ENCODE data around the gene ALMS1.
"Not testable (repeated sequence)": the region's sequence is repeated elsewhere in the genome, so short reads cannot be mapped to it uniquely, and the experiment has no call there.

Gene ALMS1, protein sequence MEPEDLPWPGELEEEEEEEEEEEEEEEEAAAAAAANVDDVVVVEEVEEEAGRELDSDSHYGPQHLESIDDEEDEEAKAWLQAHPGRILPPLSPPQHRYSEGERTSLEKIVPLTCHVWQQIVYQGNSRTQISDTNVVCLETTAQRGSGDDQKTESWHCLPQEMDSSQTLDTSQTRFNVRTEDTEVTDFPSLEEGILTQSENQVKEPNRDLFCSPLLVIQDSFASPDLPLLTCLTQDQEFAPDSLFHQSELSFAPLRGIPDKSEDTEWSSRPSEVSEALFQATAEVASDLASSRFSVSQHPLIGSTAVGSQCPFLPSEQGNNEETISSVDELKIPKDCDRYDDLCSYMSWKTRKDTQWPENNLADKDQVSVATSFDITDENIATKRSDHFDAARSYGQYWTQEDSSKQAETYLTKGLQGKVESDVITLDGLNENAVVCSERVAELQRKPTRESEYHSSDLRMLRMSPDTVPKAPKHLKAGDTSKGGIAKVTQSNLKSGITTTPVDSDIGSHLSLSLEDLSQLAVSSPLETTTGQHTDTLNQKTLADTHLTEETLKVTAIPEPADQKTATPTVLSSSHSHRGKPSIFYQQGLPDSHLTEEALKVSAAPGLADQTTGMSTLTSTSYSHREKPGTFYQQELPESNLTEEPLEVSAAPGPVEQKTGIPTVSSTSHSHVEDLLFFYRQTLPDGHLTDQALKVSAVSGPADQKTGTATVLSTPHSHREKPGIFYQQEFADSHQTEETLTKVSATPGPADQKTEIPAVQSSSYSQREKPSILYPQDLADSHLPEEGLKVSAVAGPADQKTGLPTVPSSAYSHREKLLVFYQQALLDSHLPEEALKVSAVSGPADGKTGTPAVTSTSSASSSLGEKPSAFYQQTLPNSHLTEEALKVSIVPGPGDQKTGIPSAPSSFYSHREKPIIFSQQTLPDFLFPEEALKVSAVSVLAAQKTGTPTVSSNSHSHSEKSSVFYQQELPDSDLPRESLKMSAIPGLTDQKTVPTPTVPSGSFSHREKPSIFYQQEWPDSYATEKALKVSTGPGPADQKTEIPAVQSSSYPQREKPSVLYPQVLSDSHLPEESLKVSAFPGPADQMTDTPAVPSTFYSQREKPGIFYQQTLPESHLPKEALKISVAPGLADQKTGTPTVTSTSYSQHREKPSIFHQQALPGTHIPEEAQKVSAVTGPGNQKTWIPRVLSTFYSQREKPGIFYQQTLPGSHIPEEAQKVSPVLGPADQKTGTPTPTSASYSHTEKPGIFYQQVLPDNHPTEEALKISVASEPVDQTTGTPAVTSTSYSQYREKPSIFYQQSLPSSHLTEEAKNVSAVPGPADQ (N-terminal part only)

DNA sequence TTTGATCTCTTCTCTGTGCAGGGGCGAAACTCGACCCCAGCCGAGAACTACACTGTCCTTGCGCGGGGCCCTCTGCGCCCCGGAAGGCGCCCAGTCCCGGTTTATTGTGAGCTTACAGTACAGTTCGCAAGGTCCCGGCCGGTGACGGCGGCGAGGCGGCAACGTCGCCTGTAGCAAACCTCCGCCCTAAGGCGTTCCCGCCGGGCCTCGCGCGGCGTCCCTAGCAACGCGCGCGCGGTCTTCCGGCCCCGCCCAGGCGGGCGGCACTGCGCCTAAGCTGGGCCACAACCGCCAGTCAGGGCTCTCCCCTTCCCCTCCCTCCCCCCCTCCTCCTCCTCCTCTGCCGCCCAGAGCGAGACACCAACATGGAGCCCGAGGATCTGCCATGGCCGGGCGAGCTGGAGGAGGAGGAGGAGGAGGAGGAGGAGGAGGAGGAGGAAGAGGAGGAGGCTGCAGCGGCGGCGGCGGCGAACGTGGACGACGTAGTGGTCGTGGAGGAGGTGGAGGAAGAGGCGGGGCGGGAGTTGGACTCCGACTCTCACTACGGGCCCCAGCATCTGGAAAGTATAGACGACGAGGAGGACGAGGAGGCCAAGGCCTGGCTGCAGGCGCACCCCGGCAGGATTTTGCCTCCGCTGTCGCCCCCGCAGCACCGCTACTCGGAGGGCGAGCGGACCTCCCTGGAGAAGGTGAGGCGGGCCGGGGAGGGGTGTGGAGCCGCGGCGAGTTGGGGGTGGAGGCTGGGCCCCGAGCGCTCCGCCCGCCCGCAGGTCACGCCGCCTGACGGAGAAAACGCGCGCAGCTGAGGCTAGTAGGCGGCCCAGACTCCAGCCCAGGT, at the start of gene ALMS1:
Gene ALMS1 (plus strand): TSS at position 333 of the 838 bp plus-strand sequence. CDS start 33 bp downstream, at position 366.
- ChIA-PET POLR2A (interaction anchor here (0.5 to 0.8 kb wide), 3 partner anchors 8 to 351 kb away, joined by 3 read pairs; partner anchors contain the start of gene TPRKB), CTCF (no interaction called here)
- peak within 1 kb of the TSS; percentile 92 for H3K4me3 ChIP-seq (ENCODE audit: low read depth, low read length)
- TF ChIP-seq, protein P1, sequence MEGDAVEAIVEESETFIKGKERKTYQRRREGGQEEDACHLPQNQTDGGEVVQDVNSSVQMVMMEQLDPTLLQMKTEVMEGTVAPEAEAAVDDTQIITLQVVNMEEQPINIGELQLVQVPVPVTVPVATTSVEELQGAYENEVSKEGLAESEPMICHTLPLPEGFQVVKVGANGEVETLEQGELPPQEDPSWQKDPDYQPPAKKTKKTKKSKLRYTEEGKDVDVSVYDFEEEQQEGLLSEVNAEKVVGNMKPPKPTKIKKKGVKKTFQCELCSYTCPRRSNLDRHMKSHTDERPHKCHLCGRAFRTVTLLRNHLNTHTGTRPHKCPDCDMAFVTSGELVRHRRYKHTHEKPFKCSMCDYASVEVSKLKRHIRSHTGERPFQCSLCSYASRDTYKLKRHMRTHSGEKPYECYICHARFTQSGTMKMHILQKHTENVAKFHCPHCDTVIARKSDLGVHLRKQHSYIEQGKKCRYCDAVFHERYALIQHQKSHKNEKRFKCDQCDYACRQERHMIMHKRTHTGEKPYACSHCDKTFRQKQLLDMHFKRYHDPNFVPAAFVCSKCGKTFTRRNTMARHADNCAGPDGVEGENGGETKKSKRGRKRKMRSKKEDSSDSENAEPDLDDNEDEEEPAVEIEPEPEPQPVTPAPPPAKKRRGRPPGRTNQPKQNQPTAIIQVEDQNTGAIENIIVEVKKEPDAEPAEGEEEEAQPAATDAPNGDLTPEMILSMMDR (IDR thresholded peaks at IDR 0.05; ENCODE audit: insufficient read depth, low read length, missing control alignments), result peak; percentile 42
- peak; percentile 29 for DNase-seq (ENCODE audit: low read depth, low spot score)

DNA sequence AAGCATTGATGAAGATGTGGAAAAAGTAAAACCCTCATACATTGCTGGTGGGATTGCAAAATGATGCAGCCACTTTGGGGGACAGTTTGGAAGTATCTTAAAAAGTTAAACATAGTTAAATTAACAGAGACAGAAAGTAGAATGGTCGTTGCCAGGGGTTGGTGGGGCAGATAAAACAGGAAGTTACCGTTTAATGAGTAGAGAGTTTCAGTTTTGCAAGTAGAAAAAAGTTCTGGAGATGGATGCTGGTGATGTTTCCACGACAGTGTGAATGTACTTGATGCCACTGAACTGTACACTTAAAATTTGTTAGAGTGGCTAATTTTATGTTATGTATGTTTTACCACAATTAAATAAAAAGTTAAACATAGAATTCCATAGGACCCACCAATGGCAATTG, 47.8 kb upstream of the ALMS1 start:
- POLR2A ChIA-PET, result no interaction called here

DNA sequence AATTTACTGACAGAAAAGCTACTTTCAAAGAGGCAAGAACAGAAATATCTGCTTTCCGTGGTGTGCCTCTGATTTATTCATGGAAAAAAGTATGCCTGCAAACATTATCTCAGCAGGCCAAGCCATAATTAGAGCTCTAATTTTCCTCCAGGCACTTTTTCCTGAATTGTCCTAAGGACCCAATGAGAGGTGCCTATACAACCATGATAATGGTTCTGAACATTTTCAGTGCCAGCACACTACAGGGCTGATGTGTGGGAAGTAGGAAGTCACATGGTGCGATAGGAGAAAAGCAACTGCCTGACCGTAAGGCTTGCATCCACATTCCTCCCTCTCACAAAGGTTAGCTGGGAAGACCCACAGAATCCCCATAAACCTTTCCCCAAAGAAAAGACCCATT, 46.4 kb upstream of the ALMS1 start:
- CTCF ChIA-PET, result no interaction called here
- TF ChIP-seq, protein P1 (IDR thresholded peaks at IDR 0.05; ENCODE audit: insufficient read depth, low read length, missing control alignments), result no peak
- DNase-seq (ENCODE audit: low read depth, low spot score), result no peak
- POLR2A ChIA-PET, result no interaction called here
- no peak overlapping the region for H3K4me3 ChIP-seq (ENCODE audit: low read depth, low read length)

More for the DNA sequence above, 47.8 kb upstream of the ALMS1 start:
- CTCF ChIA-PET, result no interaction called here
- no peak overlapping the region for H3K4me3 ChIP-seq (ENCODE audit: low read depth, low read length)
- TF ChIP-seq, protein P1 (IDR thresholded peaks at IDR 0.05; ENCODE audit: insufficient read depth, low read length, missing control alignments), result no peak
- DNase-seq (ENCODE audit: low read depth, low spot score), result no peak

DNA sequence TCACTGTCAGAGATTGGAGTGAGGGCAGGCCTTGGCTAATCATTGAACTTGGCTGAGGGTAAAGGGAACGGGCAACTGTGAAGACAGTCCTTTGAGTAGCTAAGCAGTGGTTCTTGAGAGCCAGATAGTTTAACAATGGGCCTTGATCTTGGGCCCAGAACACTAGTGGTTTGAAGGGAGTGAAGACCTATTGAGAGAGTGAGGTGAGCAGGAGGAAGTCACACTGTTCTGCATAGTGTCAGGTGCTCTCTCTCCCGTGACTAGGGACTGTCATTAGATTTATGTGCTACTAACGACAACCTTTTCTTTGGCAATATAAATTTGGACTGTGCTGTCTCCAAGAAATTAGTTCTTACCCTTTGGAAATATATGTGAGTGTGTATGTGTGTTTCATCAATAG, 44.6 kb upstream of the ALMS1 start:
- POLR2A ChIA-PET, result no interaction called here
- CTCF ChIA-PET, result no interaction called here
- no peak for DNase-seq (ENCODE audit: low read depth, low spot score)
- TF ChIP-seq, protein P1 (IDR thresholded peaks at IDR 0.05; ENCODE audit: insufficient read depth, low read length, missing control alignments), result no peak
- no peak overlapping the region for H3K4me3 ChIP-seq (ENCODE audit: low read depth, low read length)

DNA sequence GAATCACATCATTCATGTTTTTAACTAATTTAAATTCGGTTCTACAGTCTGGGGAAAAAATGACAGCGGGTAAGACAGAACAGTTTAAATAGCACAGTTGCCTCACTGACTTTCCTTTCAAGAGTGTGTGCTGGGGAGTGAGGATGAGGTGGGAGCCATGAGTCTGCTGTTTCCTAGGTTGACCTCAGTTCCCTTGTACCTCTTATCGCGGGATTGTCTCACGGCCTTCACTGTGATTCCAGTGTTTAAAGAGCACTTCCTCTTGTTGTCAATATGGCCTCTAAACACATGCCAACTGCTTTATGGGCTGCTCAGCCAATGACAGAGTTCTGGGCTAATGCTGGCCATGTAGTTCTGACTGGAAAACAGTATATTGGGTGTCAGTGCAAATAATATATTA, 41.6 kb upstream of the ALMS1 start:
- ChIA-PET CTCF (interaction anchor here (1.0 kb wide), 1 partner anchor 16 kb away, joined by 3 read pairs; no protein-coding TSS in a partner anchor), POLR2A (no interaction called here)
- H3K4me3 ChIP-seq (ENCODE audit: low read depth, low read length), result no peak overlapping the region
- TF ChIP-seq, protein P1 (IDR thresholded peaks at IDR 0.05; ENCODE audit: insufficient read depth, low read length, missing control alignments), result no peak
- no peak for DNase-seq (ENCODE audit: low read depth, low spot score)

DNA sequence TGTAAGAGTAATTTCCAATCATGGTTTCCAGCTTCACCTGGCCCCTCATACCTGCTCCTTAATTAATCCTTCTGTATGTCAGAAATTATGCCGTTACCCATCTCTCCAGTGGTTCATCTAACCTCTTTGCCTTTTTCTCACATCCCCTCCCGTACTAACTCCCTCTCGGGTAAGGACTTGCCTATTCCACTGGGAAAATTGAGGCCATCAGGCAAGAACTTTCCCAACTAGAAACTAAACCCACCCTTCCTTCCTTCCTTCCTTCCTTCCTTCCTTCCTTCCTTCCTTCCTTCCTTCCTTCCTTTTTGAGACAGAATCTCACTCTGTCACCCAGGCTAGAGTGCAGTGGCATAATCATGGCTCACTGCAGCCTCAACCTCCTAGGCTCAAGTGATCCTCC, 40.9 kb upstream of the ALMS1 start:
- DNase-seq (ENCODE audit: low read depth, low spot score); POLR2A ChIA-PET; H3K4me3 ChIP-seq (ENCODE audit: low read depth, low read length); CTCF ChIA-PET: not testable (repeated sequence)
